ENCODE data around the gene C6orf52. TPM values are rescaled to one million over a fixed set of nuclear protein-coding genes. Genes with fewer than 3 reads are reported as not detected.

The C6orf52 gene
- total and polyA plus RNA-seq, 2 of the 13 experiments (the other 11 are each of a cell fraction or from before 2014, with no cell fraction given) = 0.50 to 0.53 TPM

DNA sequence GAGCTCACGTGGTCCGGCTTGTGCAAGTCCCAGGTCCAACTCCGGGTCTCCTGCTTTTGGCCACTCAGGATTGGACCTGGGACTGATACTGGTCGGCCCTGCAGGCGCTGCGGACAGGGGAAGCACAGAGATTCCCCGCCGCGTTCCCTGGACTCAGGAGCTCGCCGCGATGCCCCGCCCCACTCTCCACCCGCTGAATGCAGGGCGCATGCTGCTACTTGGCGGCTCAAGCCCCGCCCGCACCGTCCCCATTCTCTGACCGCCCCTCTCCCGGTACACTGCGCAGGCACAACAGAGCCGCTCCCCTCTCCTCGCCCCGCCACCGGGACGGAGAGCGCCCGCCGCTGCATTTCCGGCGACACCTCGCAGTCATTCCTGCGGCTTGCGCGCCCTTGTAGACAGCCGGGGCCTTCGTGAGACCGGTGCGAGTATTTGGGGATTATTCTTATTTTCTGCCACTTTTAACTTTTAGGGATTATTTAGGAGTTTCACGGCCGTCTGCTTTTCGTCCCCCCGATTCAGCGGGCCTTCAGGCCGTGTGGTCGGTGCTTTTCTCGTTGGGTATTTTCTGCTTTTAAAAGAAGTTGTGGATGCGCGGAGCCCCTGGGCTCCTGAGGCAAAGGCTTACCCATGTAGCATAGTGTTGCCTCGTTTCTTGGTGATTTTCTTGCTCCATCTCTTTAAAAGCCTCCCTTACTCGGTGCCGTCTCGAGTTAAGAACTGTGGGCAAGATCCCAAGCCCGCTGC is 28.6 kb upstream of the C6orf52 start, which contains the start of gene TMEM14C (continued):
- no peak for TF ChIP-seq PCBP2 (optimal IDR thresholded peaks at IDR 0.05; ENCODE audit: low read depth, low read length, poor library complexity, severe bottlenecking)
- TF ChIP-seq SSRP1 (CRISPR knock-in tag; IDR thresholded peaks at IDR 0.05) = no peak; the same call in none of the 2 replicates
- no peak for TF ChIP-seq ZBTB1 (CRISPR knock-in tag; IDR thresholded peaks at IDR 0.05; ENCODE audit: borderline replicate concordance)
- TF ChIP-seq, protein P1, sequence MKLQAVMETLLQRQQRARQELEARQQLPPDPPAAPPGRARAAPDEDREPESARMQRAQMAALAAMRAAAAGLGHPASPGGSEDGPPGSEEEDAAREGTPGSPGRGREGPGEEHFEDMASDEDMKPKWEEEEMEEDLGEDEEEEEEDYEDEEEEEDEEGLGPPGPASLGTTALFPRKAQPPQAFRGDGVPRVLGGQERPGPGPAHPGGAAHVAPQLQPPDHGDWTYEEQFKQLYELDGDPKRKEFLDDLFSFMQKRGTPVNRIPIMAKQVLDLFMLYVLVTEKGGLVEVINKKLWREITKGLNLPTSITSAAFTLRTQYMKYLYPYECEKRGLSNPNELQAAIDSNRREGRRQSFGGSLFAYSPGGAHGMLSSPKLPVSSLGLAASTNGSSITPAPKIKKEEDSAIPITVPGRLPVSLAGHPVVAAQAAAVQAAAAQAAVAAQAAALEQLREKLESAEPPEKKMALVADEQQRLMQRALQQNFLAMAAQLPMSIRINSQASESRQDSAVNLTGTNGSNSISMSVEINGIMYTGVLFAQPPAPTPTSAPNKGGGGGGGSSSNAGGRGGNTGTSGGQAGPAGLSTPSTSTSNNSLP (IDR thresholded peaks at IDR 0.05; ENCODE audit: low read depth, low read length) = peak; percentile 45; the same call in 1 of the 2 replicates
- TF ChIP-seq PPARG (CRISPR knock-in tag; conservative IDR thresholded peaks at IDR 0.05) = peak; percentile 74
- TF ChIP-seq, protein P2, sequence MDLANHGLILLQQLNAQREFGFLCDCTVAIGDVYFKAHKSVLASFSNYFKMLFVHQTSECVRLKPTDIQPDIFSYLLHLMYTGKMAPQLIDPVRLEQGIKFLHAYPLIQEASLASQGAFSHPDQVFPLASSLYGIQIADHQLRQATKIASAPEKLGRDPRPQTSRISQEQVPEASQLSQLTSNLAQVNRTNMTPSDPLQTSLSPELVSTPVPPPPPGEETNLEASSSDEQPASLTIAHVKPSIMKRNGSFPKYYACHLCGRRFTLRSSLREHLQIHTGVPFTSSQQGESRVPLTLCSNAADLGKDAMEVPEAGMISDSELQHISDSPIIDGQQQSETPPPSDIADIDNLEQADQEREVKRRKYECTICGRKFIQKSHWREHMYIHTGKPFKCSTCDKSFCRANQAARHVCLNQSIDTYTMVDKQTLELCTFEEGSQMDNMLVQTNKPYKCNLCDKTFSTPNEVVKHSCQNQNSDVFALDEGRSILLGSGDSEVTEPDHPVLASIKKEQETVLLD (CRISPR knock-in tag; IDR thresholded peaks at IDR 0.05; ENCODE audit: low read depth) = peak; percentile 100
- TF ChIP-seq STAG1 (CRISPR knock-in tag; IDR thresholded peaks at IDR 0.05) = peak; percentile 21; the same call in 1 of the 2 replicates
- peak in 1 of 2 experiments; percentile 86; a peak in 2 of 4 replicates for TF ChIP-seq KLF16 (CRISPR knock-in tag; IDR thresholded peaks at IDR 0.05)
- TF ChIP-seq POLR2A (IDR thresholded peaks at IDR 0.05; ENCODE audit: insufficient read depth in 1 of 2, low read depth in 2 of 2, low read length in 2 of 2) = peak in 1 of 2 experiments; percentile 88; a peak in 3 of 4 replicates
- peak; percentile 6; the same call in 1 of the 2 replicates for TF ChIP-seq HBP1 (CRISPR knock-in tag; IDR thresholded peaks at IDR 0.05; ENCODE audit: low read depth)
- TF ChIP-seq MTF2 (CRISPR knock-in tag; IDR thresholded peaks at IDR 0.05; ENCODE audit: borderline replicate concordance) = no peak; the same call in none of the 2 replicates
- peak; percentile 82 for TF ChIP-seq PHF20 (CRISPR knock-in tag; IDR thresholded peaks at IDR 0.05)
- peak; percentile 96 for TF ChIP-seq ZNF589 (CRISPR knock-in tag; conservative IDR thresholded peaks at IDR 0.05)
- TF ChIP-seq, protein P3, sequence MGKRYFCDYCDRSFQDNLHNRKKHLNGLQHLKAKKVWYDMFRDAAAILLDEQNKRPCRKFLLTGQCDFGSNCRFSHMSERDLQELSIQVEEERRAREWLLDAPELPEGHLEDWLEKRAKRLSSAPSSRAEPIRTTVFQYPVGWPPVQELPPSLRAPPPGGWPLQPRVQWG (CRISPR knock-in tag; IDR thresholded peaks at IDR 0.05; ENCODE audit: borderline replicate concordance, low read depth) = no peak
- peak; percentile 85 for TF ChIP-seq ZNF276 (CRISPR knock-in tag; IDR thresholded peaks at IDR 0.05; ENCODE audit: low read depth)
- TF ChIP-seq ZNF770 (CRISPR knock-in tag; IDR thresholded peaks at IDR 0.05) = peak; percentile 86
- peak; percentile 43; the same call in 1 of the 2 replicates for TF ChIP-seq RARA (CRISPR knock-in tag; IDR thresholded peaks at IDR 0.05)
- peak; percentile 53 for TF ChIP-seq SKI (IDR thresholded peaks at IDR 0.05; ENCODE audit: partially characterized antibody)
- TF ChIP-seq ZNF367 (CRISPR knock-in tag; IDR thresholded peaks at IDR 0.05; ENCODE audit: borderline replicate concordance) = no peak
- no peak for TF ChIP-seq CENPT (CRISPR knock-in tag; IDR thresholded peaks at IDR 0.05; ENCODE audit: low read depth)
